H1 (cell line): ENCODE results near the gene THAP7. TPM values are rescaled to one million over a fixed set of nuclear protein-coding genes. Genes with fewer than 3 reads are reported as not detected.

Experiments
- BACH1 ChIP-seq: IDR thresholded peaks from 2 replicates; pipeline ENCODE4 v1.6.1; 2012; ENCODE audit warnings: low read length, improper control_type of control experiment
- EGR1 ChIP-seq: IDR thresholded peaks from 2 replicates; pipeline ENCODE4 v1.6.1; 2011; ENCODE audit warnings: low read depth, low read length, borderline replicate concordance
- EZH2 ChIP-seq: fragments of 200-600 bp; sonication (generic); IDR thresholded peaks from 2 replicates; pipeline ENCODE4 v1.7.1; 2012; ENCODE audit warnings: low read depth, mild to moderate bottlenecking, moderate library complexity, low read length, inconsistent platforms; ENCODE audit not compliant: severe bottlenecking
- GABPA ChIP-seq: IDR thresholded peaks from 2 replicates; pipeline ENCODE4 v1.6.1; 2011; ENCODE audit warnings: mild to moderate bottlenecking, low read length, moderate library complexity, borderline replicate concordance; ENCODE audit not compliant: insufficient read depth
- JUN ChIP-seq: IDR thresholded peaks from 2 replicates; pipeline ENCODE4 v1.6.1; 2011; ENCODE audit warnings: low read depth, mild to moderate bottlenecking, improper control_type of control experiment, low read length
- RBBP5 ChIP-seq: IDR thresholded peaks from 2 replicates; pipeline ENCODE4 v1.7.1; 2012; ENCODE audit warnings: low read depth, mild to moderate bottlenecking, inconsistent platforms, low read length, moderate library complexity, borderline replicate concordance
- SAP30 ChIP-seq: fragments of 300-600 bp; sonication (generic); IDR thresholded peaks from 2 replicates; pipeline ENCODE4 v1.7.1; 2012; ENCODE audit warnings: low read length, moderate library complexity, mild to moderate bottlenecking, inconsistent platforms; ENCODE audit not compliant: insufficient read depth, insufficient replicate concordance
- SP2 ChIP-seq: IDR thresholded peaks from 2 replicates; pipeline ENCODE4 v1.6.1; 2012; ENCODE audit warnings: mild to moderate bottlenecking, low read length, inconsistent platforms
- polyA plus RNA-seq, 7 experiments: library from polyadenylated mRNA; depleted of rRNA in 3 of 7; stranded (reverse) in 5 of 7; unstranded in 2 of 7; fragments of >200 nt in 5 of 7; fragments of 200-250 nt in 2 of 7; gene quantifications; 1 replicate in 5 of 7; 2 replicates in 1 of 7; 4 replicates in 1 of 7; pipeline versions ENCODE4 v1.2.1 to v1.2.3, GENCODE V29; 2011 to 2013; ENCODE audit warnings: missing spikeins in 2 of 7, mixed read lengths in 2 of 7
- total RNA-seq: library from RNA; stranded (reverse); fragmentation: NEBNext Ultra II Directional; extraction: Animal tissue kit (Norgen Biotek cat#: 25700); gene quantifications from 2 replicates; pipeline ENCODE4 v1.2.1, GENCODE V29; 2021

The THAP7 gene
- total and polyA plus RNA-seq, 2 of the 8 experiments (the other 6 are each of a cell fraction or from before 2014, with no cell fraction given) = 16.9 to 32.5 TPM

GRCh38 chr22:21000207-21000986 is 1.5 kb downstream of the THAP7 start (continued):
- TF ChIP-seq SAP30 (no peak), EZH2 (no peak), RBBP5 (no peak), SP2 (no peak), EGR1 (no peak), JUN (no peak), GABPA (no peak), BACH1 (no peak)
